ENCODE results near the gene GPR139.

GPR139 gene

GRCh38 chr16:20102021-20102420 is 28.3 kb upstream of the GPR139 start:
- H3K4me3 ChIP-seq (ENCODE audit: low read depth, low read length), result no peak overlapping the region
- TF ChIP-seq, protein P1, sequence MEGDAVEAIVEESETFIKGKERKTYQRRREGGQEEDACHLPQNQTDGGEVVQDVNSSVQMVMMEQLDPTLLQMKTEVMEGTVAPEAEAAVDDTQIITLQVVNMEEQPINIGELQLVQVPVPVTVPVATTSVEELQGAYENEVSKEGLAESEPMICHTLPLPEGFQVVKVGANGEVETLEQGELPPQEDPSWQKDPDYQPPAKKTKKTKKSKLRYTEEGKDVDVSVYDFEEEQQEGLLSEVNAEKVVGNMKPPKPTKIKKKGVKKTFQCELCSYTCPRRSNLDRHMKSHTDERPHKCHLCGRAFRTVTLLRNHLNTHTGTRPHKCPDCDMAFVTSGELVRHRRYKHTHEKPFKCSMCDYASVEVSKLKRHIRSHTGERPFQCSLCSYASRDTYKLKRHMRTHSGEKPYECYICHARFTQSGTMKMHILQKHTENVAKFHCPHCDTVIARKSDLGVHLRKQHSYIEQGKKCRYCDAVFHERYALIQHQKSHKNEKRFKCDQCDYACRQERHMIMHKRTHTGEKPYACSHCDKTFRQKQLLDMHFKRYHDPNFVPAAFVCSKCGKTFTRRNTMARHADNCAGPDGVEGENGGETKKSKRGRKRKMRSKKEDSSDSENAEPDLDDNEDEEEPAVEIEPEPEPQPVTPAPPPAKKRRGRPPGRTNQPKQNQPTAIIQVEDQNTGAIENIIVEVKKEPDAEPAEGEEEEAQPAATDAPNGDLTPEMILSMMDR (IDR thresholded peaks at IDR 0.05; ENCODE audit: low read depth, low read length), result no peak

DNA sequence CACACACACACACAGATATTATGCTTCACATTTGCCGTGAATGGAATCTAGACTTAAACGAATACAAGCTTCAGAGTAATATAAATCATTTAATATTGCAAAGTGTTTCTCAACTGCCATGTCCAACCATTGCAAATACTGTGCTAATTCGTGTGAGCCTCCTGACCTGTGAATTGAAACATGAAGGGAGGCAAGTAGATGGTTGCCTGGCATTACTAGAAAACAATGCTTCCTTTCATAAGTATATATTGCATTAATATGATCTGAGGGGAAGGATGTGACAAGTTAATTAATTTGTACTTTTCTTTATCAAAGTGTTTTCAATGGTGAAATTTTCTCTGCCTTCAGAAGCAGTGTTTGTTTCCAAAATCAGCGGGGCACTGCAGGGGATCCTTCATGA is 25.7 kb upstream of the GPR139 start:
- TF ChIP-seq, protein P1 (IDR thresholded peaks at IDR 0.05; ENCODE audit: low read depth, low read length), result no peak

GRCh38 chr16:20094157-20094556 is 20.5 kb upstream of the GPR139 start:
- H3K4me3 ChIP-seq (ENCODE audit: low read depth, low read length), result no peak overlapping the region
- TF ChIP-seq, protein P1 (IDR thresholded peaks at IDR 0.05; ENCODE audit: low read depth, low read length), result no peak

More for the DNA sequence above, 25.7 kb upstream of the GPR139 start:
- no peak overlapping the region for H3K4me3 ChIP-seq (ENCODE audit: low read depth, low read length)

DNA sequence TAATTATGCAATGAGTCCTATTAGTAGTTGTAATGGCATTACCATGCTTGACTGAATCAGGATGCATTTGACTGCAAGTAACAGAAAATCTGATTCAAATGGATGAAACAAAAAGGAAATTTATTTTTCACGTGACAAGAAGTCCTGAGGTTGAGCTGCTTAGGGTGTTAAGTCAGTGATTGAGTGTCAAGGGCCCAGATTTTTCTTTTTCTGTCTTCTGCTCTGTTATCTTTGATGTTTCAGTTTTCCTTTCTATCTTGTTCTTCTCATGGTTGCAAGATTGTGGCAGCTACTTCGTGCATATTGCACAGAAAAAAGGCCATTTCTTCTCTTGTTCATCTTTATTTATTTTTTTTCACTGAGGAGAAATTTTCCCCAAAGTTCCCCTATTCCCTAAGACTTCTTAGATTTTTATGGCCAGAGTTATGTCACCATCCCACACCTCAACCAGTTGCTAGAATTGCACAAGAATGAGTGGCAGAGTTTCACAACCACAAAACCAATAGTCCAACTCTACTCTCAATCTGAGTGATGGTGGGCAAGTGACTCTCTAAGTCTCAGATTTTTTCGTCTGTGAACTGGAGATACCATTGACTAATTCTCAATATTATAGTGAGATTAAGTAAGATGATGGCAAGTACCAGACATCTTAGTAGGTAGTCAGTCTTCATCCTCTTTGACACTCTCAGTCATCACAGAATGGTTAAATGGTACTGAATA is 15.7 kb upstream of the GPR139 start:
- TF ChIP-seq, protein P1 (IDR thresholded peaks at IDR 0.05; ENCODE audit: low read depth, low read length), result no peak
- H3K4me3 ChIP-seq (ENCODE audit: low read depth, low read length), result no peak overlapping the region

DNA sequence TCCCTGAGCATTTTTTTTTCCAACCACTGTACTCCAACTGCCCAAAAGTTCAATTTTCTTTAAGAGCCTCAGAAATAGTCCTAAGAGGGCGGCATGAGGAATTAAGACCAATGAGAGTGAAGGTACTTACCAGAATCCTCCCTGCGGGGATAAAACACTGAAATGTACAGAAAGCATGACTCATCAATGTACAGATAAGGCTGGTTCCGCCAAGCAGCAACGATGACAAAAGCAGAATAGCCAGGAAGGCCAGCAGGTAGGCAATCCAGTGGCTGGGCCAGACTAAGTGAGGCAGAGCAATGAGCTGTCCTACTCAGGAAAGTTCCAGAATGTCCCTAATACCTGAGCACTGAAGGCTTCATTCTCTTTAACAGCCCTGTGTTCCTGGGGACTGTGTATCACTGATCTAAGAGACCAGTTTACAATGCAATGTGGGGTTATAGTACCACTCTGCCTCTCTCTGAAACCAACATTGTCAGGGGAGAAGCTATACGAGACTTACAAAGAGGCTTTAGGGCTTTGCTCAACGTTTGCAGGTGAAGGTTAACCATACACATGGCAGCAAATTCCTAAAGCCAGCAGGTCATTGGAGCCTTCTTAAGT is 11.0 kb upstream of the GPR139 start:
- H3K4me3 ChIP-seq (ENCODE audit: low read depth, low read length), result no peak overlapping the region
- TF ChIP-seq, protein P1 (IDR thresholded peaks at IDR 0.05; ENCODE audit: low read depth, low read length), result no peak

- TF ChIP-seq, protein P1 (IDR thresholded peaks at IDR 0.05; ENCODE audit: low read depth, low read length), result no peak
- H3K4me3 ChIP-seq (ENCODE audit: low read depth, low read length), result no peak overlapping the region
Observed at GRCh38 chr16:20079106-20079505, 5.4 kb upstream of the GPR139 start.

DNA sequence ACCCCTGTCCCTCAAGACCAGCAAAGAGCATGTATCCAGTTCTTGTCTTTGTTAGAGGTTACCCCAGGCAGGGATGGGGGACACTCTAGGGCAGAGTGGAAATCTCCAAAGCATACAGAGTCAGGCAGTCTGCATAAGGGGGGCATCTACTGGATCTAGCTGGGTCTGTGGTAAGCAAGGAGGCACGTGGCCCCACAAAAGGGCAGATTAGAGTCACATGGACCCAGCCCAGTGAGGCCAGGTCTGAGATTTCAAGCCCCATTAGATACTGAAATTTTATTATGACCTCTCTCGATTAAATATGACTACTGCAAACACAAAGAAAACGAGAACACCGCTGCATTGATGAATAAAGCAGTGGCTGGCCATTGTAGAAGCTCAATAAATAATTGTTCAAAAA is 1.6 kb upstream of the GPR139 start:
- TF ChIP-seq, protein P1 (IDR thresholded peaks at IDR 0.05; ENCODE audit: low read depth, low read length), result no peak
- no peak overlapping the region for H3K4me3 ChIP-seq (ENCODE audit: low read depth, low read length)

Data from WI38 (cell line).